ENCODE results near the gene HSPB1. TPM values are rescaled to one million over a fixed set of nuclear protein-coding genes. Genes with fewer than 3 reads are reported as not detected.
"Not testable (repeated sequence)": the region's sequence is repeated elsewhere in the genome, so short reads cannot be mapped to it uniquely, and the experiment has no call there.

Gene HSPB1
- total RNA-seq (ENCODE audit: insufficient read depth, low replicate concordance) = 57.5 TPM

- DNase-seq (ENCODE audit: low spot score) = peak; percentile 97
Observed at GRCh38 chr7:76302347-76303201, at the start of gene HSPB1. TSS of gene HSPB1 (plus strand) at chr7:76302673. CDS start at chr7:76302713, 40 bp downstream.

- no peak for DNase-seq (ENCODE audit: low spot score)
Observed at GRCh38 chr7:76254781-76255180, 47.7 kb upstream of the HSPB1 start.

- DNase-seq (ENCODE audit: low spot score) = no peak
Observed at GRCh38 chr7:76257973-76258372, 44.5 kb upstream of the HSPB1 start.

GRCh38 chr7:76259124-76260093 is 43.1 kb upstream of the HSPB1 start:
- no peak for DNase-seq (ENCODE audit: low spot score)

- DNase-seq (ENCODE audit: low spot score) = no peak
Observed at GRCh38 chr7:76260171-76260703, 42.2 kb upstream of the HSPB1 start.

- no peak for DNase-seq (ENCODE audit: low spot score)
Observed at GRCh38 chr7:76261329-76261728, 41.1 kb upstream of the HSPB1 start.

GRCh38 chr7:76261931-76262330 is 40.5 kb upstream of the HSPB1 start:
- DNase-seq (ENCODE audit: low spot score) = no peak

- DNase-seq (ENCODE audit: low spot score) = peak; percentile 41
Observed at GRCh38 chr7:76262683-76263402, 39.6 kb upstream of the HSPB1 start.

GRCh38 chr7:76265299-76265698 is 37.2 kb upstream of the HSPB1 start:
- DNase-seq (ENCODE audit: low spot score) = no peak

- no peak for DNase-seq (ENCODE audit: low spot score)
Observed at GRCh38 chr7:76267107-76267893, 35.2 kb upstream of the HSPB1 start.

- DNase-seq (ENCODE audit: low spot score) = no peak
Observed at GRCh38 chr7:76267894-76268183, 34.6 kb upstream of the HSPB1 start.

- DNase-seq (ENCODE audit: low spot score) = no peak
Observed at GRCh38 chr7:76268376-76268775, 34.1 kb upstream of the HSPB1 start.

- DNase-seq (ENCODE audit: low spot score) = peak; percentile 71
Observed at GRCh38 chr7:76269895-76270294, 32.6 kb upstream of the HSPB1 start.

- not testable (repeated sequence) for DNase-seq (ENCODE audit: low spot score)
Observed at GRCh38 chr7:76271384-76271783, 31.1 kb upstream of the HSPB1 start.

- no peak for DNase-seq (ENCODE audit: low spot score)
Observed at GRCh38 chr7:76272142-76272541, 30.3 kb upstream of the HSPB1 start.

GRCh38 chr7:76272851-76273497 is 29.5 kb upstream of the HSPB1 start:
- no peak for DNase-seq (ENCODE audit: low spot score)

GRCh38 chr7:76273503-76273902 is 29.0 kb upstream of the HSPB1 start:
- DNase-seq (ENCODE audit: low spot score) = no peak

- DNase-seq (ENCODE audit: low spot score) = no peak
Observed at GRCh38 chr7:76278540-76278939, 23.9 kb upstream of the HSPB1 start.

- no peak for DNase-seq (ENCODE audit: low spot score)
Observed at GRCh38 chr7:76280408-76280807, 22.1 kb upstream of the HSPB1 start.

- no peak for DNase-seq (ENCODE audit: low spot score)
Observed at GRCh38 chr7:76281006-76281705, 21.3 kb upstream of the HSPB1 start.

Measured in umbilical cord (tissue), 2 donors.